ENCODE results near the gene WWP2.
"Not testable (repeated sequence)": the region's sequence is repeated elsewhere in the genome, so short reads cannot be mapped to it uniquely, and the experiment has no call there.

- TF ChIP-seq CTCF, EZH2 (IDR thresholded peaks at IDR 0.05): not testable (repeated sequence)
These were observed 192.1 kb downstream of the WWP2 start for GRCh38 chr16:69954241-69954640.
